H9 (cell line): ENCODE results near the gene COL23A1. TPM values are rescaled to one million over a fixed set of nuclear protein-coding genes. Genes with fewer than 3 reads are reported as not detected.

Source experiments
- DNase-seq: peaks from one replicate; pipeline ENCODE4 v3.0.0-alpha.2; 2017
- H2AFZ ChIP-seq: one replicate; pipeline ENCODE4 v1.6.1; 2013; ENCODE audit warnings: mild to moderate bottlenecking, low read length, control low read depth, moderate library complexity
- H2AK5ac ChIP-seq: 2 replicates; pipeline ENCODE4 v1.6.1; 2013; ENCODE audit warnings: low read length, control low read depth, mixed read lengths; ENCODE audit not compliant: insufficient read length
- H2BK120ac ChIP-seq: one replicate; pipeline ENCODE4 v1.6.1; 2013; ENCODE audit warnings: low read depth, mild to moderate bottlenecking, low read length, control low read depth, inconsistent platforms; ENCODE audit not compliant: poor library complexity, severe bottlenecking
- H2BK12ac ChIP-seq: 2 replicates; pipeline ENCODE4 v1.6.1; 2013; ENCODE audit warnings: low read length, control low read depth, mixed read lengths, low read depth; ENCODE audit not compliant: insufficient read length
- H2BK15ac ChIP-seq: 2 replicates; pipeline ENCODE4 v1.6.1; 2013; ENCODE audit warnings: low read depth, low read length, control low read depth
- H2BK20ac ChIP-seq: one replicate; pipeline ENCODE4 v1.6.1; 2013; ENCODE audit warnings: low read depth, mild to moderate bottlenecking, low read length, control low read depth, inconsistent platforms; ENCODE audit not compliant: poor library complexity, severe bottlenecking
- H2BK5ac ChIP-seq: 2 replicates; pipeline ENCODE4 v1.6.1; 2013; ENCODE audit warnings: low read length, control low read depth, mixed read lengths; ENCODE audit not compliant: insufficient read length
- H3K14ac ChIP-seq: 2 replicates; pipeline ENCODE4 v1.6.1; 2013; ENCODE audit warnings: low read length, control low read depth; ENCODE audit not compliant: insufficient read depth
- H3K18ac ChIP-seq: 2 replicates; pipeline ENCODE4 v1.6.1; 2013; ENCODE audit warnings: low read depth, mild to moderate bottlenecking, mixed read lengths, low read length, control low read depth; ENCODE audit not compliant: insufficient read length
- H3K23ac ChIP-seq: 2 replicates; pipeline ENCODE4 v1.6.1; 2013; ENCODE audit warnings: low read length, control low read depth, mixed read lengths, low read depth; ENCODE audit not compliant: insufficient read length
- H3K23me2 ChIP-seq: 2 replicates; pipeline ENCODE4 v1.6.1; 2013; ENCODE audit warnings: low read depth, mild to moderate bottlenecking, mixed read lengths, low read length, control low read depth; ENCODE audit not compliant: insufficient read length, poor library complexity, severe bottlenecking
- H3K27ac ChIP-seq: 2 replicates; pipeline ENCODE4 v1.5.1; 2013; ENCODE audit warnings: low read length, control low read depth, mixed read lengths, low read depth; ENCODE audit not compliant: insufficient read length
- H3K27me3 ChIP-seq: 2 replicates; pipeline ENCODE4 v1.6.1; 2013; ENCODE audit warnings: low read length, control low read depth, inconsistent platforms; ENCODE audit not compliant: insufficient read depth
- H3K4ac ChIP-seq: 2 replicates; pipeline ENCODE4 v1.6.1; 2013; ENCODE audit warnings: low read depth, mild to moderate bottlenecking, control low read depth, inconsistent platforms, low read length, moderate library complexity
- H3K4me1 ChIP-seq: 2 replicates; pipeline ENCODE4 v1.6.1; 2013; ENCODE audit warnings: low read length, control low read depth, inconsistent platforms; ENCODE audit not compliant: insufficient read depth
- H3K4me2 ChIP-seq: 2 replicates; pipeline ENCODE4 v1.6.1; 2013; ENCODE audit warnings: low read length, control low read depth, mixed read lengths; ENCODE audit not compliant: insufficient read length, insufficient read depth
- H3K56ac ChIP-seq: 2 replicates; pipeline ENCODE4 v1.6.1; 2013; ENCODE audit warnings: low read depth, mild to moderate bottlenecking, mixed read lengths, low read length, control low read depth; ENCODE audit not compliant: insufficient read length
- H3K79me1 ChIP-seq: 2 replicates; pipeline ENCODE4 v1.6.1; 2013; ENCODE audit warnings: low read depth, mild to moderate bottlenecking, moderate library complexity, low read length, control low read depth, inconsistent platforms; ENCODE audit not compliant: insufficient read depth, poor library complexity, severe bottlenecking
- H3K79me2 ChIP-seq: 2 replicates; pipeline ENCODE4 v1.6.1; 2013; ENCODE audit warnings: low read length, control low read depth, inconsistent platforms; ENCODE audit not compliant: insufficient read depth
- H3K9ac ChIP-seq: 2 replicates; pipeline ENCODE4 v1.6.1; 2013; ENCODE audit warnings: low read length, control low read depth, mixed read lengths; ENCODE audit not compliant: insufficient read length; ENCODE audit errors: extremely low read depth
- H3K9me3 ChIP-seq: one replicate; pipeline ENCODE4 v1.6.1; 2013; ENCODE audit warnings: low read depth, low read length, inconsistent platforms; ENCODE audit not compliant: control insufficient read depth
- H3T11ph ChIP-seq: one replicate; pipeline ENCODE4 v1.6.1; 2013; ENCODE audit warnings: mild to moderate bottlenecking, low read length, control low read depth, inconsistent platforms
- H4K20me1 ChIP-seq: one replicate; pipeline ENCODE4 v1.6.1; 2013; ENCODE audit not compliant: control insufficient read depth, insufficient read length, insufficient read depth
- H4K5ac ChIP-seq: 2 replicates; pipeline ENCODE4 v1.6.1; 2013; ENCODE audit warnings: low read depth, mild to moderate bottlenecking, mixed read lengths, low read length, control low read depth; ENCODE audit not compliant: insufficient read length
- H4K8ac ChIP-seq: replicated peaks from 2 replicates; pipeline ENCODE4 v1.6.1; 2013; ENCODE audit warnings: low read length, control low read depth, mixed read lengths, low read depth; ENCODE audit not compliant: insufficient read length
- H4K91ac ChIP-seq: 2 replicates; pipeline ENCODE4 v1.6.1; 2013; ENCODE audit warnings: low read depth, mild to moderate bottlenecking, moderate library complexity, mixed read lengths, low read length, control low read depth; ENCODE audit not compliant: insufficient read length
- H3K27ac Mint-ChIP-seq, 3 experiments: 2 replicates in 2 of 3; 3 replicates in 1 of 3; pipeline ENCODE4 v1.8.0; 2020 to 2021; ENCODE audit warnings: mixed read lengths in 3 of 3, mild to moderate bottlenecking in 1 of 3, moderate library complexity in 1 of 3
- H3K27me3 Mint-ChIP-seq: 2 replicates; pipeline ENCODE4 v1.8.0; 2021; ENCODE audit warnings: low read depth, mild to moderate bottlenecking, moderate library complexity, mixed read lengths
- H3K36me3 Mint-ChIP-seq, 3 experiments: 2 replicates in 2 of 3; 3 replicates in 1 of 3; pipeline ENCODE4 v1.8.0; 2020 to 2021; ENCODE audit warnings: low read depth in 3 of 3, mixed read lengths in 3 of 3; ENCODE audit not compliant: insufficient read depth in 1 of 3
- H3K4me1 Mint-ChIP-seq, 2 experiments: 2 replicates each; pipeline ENCODE4 v1.8.0; 2020; ENCODE audit warnings: mixed read lengths in 2 of 2
- H3K4me3 Mint-ChIP-seq, 2 experiments: 2 replicates in 1 of 2; 3 replicates in 1 of 2; pipeline ENCODE4 v1.8.0; 2020 to 2021; ENCODE audit warnings: mild to moderate bottlenecking in 2 of 2, mixed read lengths in 2 of 2, moderate library complexity in 1 of 2
- H3K9me3 Mint-ChIP-seq, 2 experiments: 2 replicates in 1 of 2; 3 replicates in 1 of 2; pipeline ENCODE4 v1.8.0; 2020; ENCODE audit warnings: mild to moderate bottlenecking in 2 of 2, mixed read lengths in 2 of 2, moderate library complexity in 1 of 2
- WGBS: extraction: QIAGEN DNeasy Blood & Tissue Kit; methylation state at CpG from one replicate; pipeline ENCODE4 v1.1.7; 2013; ENCODE audit warnings: missing lambda C conversion rate, low lambda C conversion rate, mixed read lengths; ENCODE audit not compliant: insufficient read length; ENCODE audit errors: extremely low coverage; 5-methylcytosine and 5-hydroxymethylcytosine counted together
- total RNA-seq: library from RNA; stranded (reverse); gene quantifications from 2 replicates; pipeline ENCODE4 v1.2.1, GENCODE V29; 2021
- TF ChIP-seq, protein P1 (sequence below): fragments of 200-600 bp; sonication (generic); conservative IDR thresholded peaks from 3 replicates; pipeline ENCODE4 v1.8.0; 2021; ENCODE audit warnings: antibody characterized with exemption, mild to moderate bottlenecking

Gene COL23A1
- total RNA-seq, 1 experiment from 2014 or later, result 2.6 TPM

DNA sequence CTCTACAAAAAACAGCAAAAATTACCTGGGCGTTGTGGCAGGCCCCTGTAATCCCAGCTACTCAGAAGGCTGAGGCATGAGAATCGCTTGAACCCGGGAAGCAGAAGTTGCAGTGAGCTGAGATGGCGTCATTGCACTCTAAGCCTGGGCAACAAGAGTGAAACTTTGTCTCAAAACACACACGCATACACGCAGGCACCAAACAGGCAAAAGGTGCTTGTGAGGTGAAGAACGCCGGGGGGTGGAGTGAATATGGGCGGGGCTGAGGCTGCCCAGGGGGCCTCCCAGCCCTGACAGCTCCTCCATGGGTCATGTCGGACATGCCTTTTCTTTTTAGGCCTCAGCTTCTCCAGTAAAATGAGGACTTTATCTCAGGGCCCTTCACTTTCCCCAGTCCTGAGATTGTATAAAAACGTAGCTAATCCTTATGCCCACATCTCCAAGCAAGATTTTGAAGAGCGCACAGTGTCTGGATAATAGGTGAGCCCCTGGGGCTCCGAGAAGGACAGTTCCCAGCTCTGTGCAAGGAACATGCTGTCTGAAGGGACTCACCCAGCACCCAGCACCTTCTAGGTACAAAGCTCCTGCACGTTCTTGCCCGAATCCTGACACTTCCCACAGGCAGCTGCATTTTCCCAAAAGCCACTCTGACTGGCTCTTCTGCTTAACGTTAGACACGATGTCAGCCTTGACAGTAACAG lies 168.3 kb downstream of the COL23A1 start:
- no peak overlapping the region for H2BK5ac ChIP-seq
- H4K5ac ChIP-seq, result no peak overlapping the region
- no peak overlapping the region for H3K23ac ChIP-seq
- TF ChIP-seq, protein P1, sequence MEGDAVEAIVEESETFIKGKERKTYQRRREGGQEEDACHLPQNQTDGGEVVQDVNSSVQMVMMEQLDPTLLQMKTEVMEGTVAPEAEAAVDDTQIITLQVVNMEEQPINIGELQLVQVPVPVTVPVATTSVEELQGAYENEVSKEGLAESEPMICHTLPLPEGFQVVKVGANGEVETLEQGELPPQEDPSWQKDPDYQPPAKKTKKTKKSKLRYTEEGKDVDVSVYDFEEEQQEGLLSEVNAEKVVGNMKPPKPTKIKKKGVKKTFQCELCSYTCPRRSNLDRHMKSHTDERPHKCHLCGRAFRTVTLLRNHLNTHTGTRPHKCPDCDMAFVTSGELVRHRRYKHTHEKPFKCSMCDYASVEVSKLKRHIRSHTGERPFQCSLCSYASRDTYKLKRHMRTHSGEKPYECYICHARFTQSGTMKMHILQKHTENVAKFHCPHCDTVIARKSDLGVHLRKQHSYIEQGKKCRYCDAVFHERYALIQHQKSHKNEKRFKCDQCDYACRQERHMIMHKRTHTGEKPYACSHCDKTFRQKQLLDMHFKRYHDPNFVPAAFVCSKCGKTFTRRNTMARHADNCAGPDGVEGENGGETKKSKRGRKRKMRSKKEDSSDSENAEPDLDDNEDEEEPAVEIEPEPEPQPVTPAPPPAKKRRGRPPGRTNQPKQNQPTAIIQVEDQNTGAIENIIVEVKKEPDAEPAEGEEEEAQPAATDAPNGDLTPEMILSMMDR, result no peak
- no peak overlapping the region for H3T11ph ChIP-seq
- H2BK15ac ChIP-seq, result no peak overlapping the region
- H3K9ac ChIP-seq, result no peak overlapping the region
- no peak overlapping the region for H3K4me2 ChIP-seq
- no peaks in the 10 kb centered on the region for H4K20me1 ChIP-seq
- Mint-ChIP-seq H3K9me3 (no peaks in the 10 kb centered on the region), H3K4me3 (no peak overlapping the region), H3K27me3 (no peaks in the 10 kb centered on the region; the same call in 1 of the 2 replicates), H3K36me3 (no peaks in the 10 kb centered on the region), H3K4me1 (peaks cover 37 to 61% of the 10 kb centered on the region in 2 experiments), H3K27ac (peak overlapping the region in 1 of 3 experiments; percentile 48; a peak in 1 of 7 replicates)
- no peak overlapping the region for H2BK12ac ChIP-seq
- no peak overlapping the region for H3K27ac ChIP-seq
- no peak overlapping the region for H4K91ac ChIP-seq
- H4K8ac ChIP-seq, result no peak overlapping the region
- no peaks in the 10 kb centered on the region for H3K79me2 ChIP-seq
- H2AK5ac ChIP-seq, result no peak overlapping the region
- H3K27me3 ChIP-seq, result no peaks in the 10 kb centered on the region
- no peak overlapping the region for H3K56ac ChIP-seq
- no peak overlapping the region for H3K4ac ChIP-seq
- peaks cover 3% of the 10 kb centered on the region for H3K4me1 ChIP-seq
- H2BK120ac ChIP-seq, result no peak overlapping the region
- H3K14ac ChIP-seq, result no peak overlapping the region
- no peak for DNase-seq
- H3K18ac ChIP-seq, result no peak overlapping the region
- H2BK20ac ChIP-seq, result no peak overlapping the region
- no peak overlapping the region for H2AFZ ChIP-seq
- no peaks in the 10 kb centered on the region for H3K23me2 ChIP-seq
- no CpG with 5 or more reads among the region's 17 CpGs for WGBS
- H3K79me1 ChIP-seq, result no peaks in the 10 kb centered on the region
- no peaks in the 10 kb centered on the region for H3K9me3 ChIP-seq
